GM23338 (cell line): Measurements from ENCODE around the gene RNF34.

Source experiments
- TF ChIP-seq, protein P1 (sequence below), 2 experiments: fragments of 200-600 bp in 1 of 2; sonication (generic) in 1 of 2; conservative IDR thresholded peaks; 2 replicates each; pipeline versions ENCODE4 v1.5.1 to v1.6.1; 2016 to 2017; ENCODE audit warnings: antibody characterized with exemption in 2 of 2, low read depth in 2 of 2, mild to moderate bottlenecking in 2 of 2, moderate library complexity in 1 of 2
- TF ChIP-seq, protein P2 (sequence below): IDR thresholded peaks from one replicate; pipeline ENCODE4 v1.6.1; 2018; ENCODE audit warnings: antibody characterized with exemption; ENCODE audit not compliant: unreplicated experiment

DNA sequence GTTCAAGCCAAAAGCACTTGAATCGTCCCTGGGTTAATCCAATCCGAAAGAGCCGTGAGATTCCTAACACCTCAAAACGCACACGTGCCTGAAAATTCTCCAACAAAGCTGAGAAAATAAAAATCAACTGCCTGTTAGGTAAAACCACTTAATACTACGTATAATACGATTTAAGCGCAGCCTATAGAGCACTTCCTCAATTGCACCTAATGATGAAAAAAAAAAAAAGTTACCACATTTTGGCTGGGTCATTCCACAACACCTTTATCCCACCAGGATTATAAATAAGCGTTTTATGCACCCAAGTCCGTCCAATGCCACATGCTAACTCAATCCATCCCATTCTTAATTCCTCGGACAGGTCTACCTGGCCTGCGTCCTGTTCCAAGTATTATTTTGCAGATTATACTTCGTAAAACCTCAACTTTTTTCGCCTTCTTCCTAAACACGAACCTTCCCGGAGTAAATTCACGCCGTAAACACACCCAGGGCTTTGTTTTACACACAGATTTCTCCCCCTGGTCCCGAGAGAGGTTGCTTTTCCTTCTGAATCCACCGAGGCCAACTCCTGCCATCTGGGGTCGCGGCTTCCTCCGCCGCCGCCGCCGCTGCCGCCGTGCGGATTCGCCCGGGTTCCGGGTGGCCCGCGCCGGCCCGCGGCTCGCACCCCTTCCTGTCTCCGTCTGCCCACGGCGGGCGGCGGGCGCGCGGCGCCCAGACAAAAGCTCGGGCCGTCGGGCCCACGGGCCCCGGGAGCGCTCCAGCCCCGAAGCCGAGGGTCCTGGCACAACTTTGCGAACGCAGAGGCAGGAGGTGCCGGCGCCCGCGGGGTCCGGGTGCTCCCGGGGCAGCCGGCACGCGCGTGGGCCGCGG lies 66.2 kb downstream of the RNF34 start:
- TF ChIP-seq, protein P1, sequence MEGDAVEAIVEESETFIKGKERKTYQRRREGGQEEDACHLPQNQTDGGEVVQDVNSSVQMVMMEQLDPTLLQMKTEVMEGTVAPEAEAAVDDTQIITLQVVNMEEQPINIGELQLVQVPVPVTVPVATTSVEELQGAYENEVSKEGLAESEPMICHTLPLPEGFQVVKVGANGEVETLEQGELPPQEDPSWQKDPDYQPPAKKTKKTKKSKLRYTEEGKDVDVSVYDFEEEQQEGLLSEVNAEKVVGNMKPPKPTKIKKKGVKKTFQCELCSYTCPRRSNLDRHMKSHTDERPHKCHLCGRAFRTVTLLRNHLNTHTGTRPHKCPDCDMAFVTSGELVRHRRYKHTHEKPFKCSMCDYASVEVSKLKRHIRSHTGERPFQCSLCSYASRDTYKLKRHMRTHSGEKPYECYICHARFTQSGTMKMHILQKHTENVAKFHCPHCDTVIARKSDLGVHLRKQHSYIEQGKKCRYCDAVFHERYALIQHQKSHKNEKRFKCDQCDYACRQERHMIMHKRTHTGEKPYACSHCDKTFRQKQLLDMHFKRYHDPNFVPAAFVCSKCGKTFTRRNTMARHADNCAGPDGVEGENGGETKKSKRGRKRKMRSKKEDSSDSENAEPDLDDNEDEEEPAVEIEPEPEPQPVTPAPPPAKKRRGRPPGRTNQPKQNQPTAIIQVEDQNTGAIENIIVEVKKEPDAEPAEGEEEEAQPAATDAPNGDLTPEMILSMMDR (conservative IDR thresholded peaks at IDR 0.05; ENCODE audit: low read depth in 2 of 2): no peak
- TF ChIP-seq, protein P2, sequence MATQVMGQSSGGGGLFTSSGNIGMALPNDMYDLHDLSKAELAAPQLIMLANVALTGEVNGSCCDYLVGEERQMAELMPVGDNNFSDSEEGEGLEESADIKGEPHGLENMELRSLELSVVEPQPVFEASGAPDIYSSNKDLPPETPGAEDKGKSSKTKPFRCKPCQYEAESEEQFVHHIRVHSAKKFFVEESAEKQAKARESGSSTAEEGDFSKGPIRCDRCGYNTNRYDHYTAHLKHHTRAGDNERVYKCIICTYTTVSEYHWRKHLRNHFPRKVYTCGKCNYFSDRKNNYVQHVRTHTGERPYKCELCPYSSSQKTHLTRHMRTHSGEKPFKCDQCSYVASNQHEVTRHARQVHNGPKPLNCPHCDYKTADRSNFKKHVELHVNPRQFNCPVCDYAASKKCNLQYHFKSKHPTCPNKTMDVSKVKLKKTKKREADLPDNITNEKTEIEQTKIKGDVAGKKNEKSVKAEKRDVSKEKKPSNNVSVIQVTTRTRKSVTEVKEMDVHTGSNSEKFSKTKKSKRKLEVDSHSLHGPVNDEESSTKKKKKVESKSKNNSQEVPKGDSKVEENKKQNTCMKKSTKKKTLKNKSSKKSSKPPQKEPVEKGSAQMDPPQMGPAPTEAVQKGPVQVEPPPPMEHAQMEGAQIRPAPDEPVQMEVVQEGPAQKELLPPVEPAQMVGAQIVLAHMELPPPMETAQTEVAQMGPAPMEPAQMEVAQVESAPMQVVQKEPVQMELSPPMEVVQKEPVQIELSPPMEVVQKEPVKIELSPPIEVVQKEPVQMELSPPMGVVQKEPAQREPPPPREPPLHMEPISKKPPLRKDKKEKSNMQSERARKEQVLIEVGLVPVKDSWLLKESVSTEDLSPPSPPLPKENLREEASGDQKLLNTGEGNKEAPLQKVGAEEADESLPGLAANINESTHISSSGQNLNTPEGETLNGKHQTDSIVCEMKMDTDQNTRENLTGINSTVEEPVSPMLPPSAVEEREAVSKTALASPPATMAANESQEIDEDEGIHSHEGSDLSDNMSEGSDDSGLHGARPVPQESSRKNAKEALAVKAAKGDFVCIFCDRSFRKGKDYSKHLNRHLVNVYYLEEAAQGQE: no peak
